HG02981 (cell line): ENCODE data around the gene VWF.
"Not testable (repeated sequence)": the region's sequence is repeated elsewhere in the genome, so short reads cannot be mapped to it uniquely, and the experiment has no call there.

Experiments used
- ATAC-seq: cut with Tn5 transposase; IDR thresholded peaks from one replicate; pipeline ENCODE4 v1.9.1; 2021; ENCODE audit warnings: mild to moderate bottlenecking, moderate library complexity; ENCODE audit not compliant: unreplicated experiment

VWF gene

GRCh38 chr12:6106218-6106617 is 18.3 kb downstream of the VWF start:
- no peak for ATAC-seq

- ATAC-seq = no peak
These were observed 19.6 kb downstream of the VWF start for GRCh38 chr12:6104842-6105241.

- ATAC-seq = no peak
These were observed 20.4 kb downstream of the VWF start for GRCh38 chr12:6104027-6104426.

DNA sequence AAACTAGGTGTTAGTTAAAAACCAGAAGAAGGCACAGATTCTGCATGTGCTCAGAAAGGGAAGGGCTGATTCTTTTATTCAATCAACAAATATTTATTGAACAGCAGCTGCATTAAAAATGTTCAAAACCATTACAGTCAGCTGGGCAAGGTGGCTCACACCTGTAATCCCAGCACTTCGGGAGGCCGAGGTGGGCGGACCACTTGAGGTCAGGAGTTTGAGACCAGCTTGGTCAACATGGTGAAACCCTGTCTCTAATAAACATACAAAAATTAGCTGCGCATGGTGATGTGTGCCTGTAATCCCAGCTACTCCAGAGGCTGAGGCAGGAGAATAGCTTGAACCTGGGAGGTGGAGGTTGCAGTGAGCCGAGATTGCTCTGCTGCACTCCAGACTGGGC is 22.4 kb downstream of the VWF start:
- not testable (repeated sequence) for ATAC-seq

GRCh38 chr12:6099316-6099715 is 25.2 kb downstream of the VWF start:
- ATAC-seq = no peak

DNA sequence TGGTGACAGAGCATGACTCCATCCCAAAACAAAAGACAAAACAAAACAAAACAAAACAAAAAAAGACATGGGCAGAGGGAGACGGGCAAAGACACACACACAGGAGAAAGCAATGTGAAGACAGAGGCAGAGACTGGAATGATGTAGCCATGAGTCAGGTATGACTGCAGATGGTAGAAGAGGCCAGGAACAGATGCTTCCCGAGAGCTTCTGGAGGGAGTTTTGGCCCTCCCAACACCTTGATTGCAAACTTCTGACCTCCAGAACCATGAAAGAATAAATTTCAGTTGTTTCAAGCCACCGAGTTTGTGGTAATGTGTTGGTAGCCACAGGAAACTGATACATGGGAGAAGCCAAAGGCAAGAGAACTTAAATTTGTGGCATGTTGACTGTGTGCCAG is 27.1 kb downstream of the VWF start:
- ATAC-seq = no peak

DNA sequence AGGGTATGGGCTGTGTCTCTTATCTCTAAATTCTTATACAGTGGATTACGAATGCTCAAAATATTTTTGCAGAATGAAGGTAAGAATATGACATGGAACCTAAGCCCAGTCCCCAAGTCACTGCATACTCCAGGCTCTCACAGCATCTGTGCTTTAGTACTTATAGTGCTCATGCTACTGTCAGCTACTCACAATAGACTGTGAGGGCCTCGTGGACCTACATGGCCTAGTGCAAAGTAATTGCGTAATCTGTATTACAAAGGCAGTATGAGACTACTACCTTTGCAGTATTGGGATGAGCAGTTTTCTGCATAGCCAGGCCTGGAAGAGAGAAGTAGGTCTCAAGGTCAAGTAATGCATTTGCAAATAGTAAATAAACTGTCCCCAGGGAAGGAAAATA is 27.9 kb downstream of the VWF start:
- no peak for ATAC-seq

GRCh38 chr12:6095269-6095668 is 29.2 kb downstream of the VWF start:
- no peak for ATAC-seq

GRCh38 chr12:6093764-6094163 is 30.7 kb downstream of the VWF start:
- no peak for ATAC-seq

DNA sequence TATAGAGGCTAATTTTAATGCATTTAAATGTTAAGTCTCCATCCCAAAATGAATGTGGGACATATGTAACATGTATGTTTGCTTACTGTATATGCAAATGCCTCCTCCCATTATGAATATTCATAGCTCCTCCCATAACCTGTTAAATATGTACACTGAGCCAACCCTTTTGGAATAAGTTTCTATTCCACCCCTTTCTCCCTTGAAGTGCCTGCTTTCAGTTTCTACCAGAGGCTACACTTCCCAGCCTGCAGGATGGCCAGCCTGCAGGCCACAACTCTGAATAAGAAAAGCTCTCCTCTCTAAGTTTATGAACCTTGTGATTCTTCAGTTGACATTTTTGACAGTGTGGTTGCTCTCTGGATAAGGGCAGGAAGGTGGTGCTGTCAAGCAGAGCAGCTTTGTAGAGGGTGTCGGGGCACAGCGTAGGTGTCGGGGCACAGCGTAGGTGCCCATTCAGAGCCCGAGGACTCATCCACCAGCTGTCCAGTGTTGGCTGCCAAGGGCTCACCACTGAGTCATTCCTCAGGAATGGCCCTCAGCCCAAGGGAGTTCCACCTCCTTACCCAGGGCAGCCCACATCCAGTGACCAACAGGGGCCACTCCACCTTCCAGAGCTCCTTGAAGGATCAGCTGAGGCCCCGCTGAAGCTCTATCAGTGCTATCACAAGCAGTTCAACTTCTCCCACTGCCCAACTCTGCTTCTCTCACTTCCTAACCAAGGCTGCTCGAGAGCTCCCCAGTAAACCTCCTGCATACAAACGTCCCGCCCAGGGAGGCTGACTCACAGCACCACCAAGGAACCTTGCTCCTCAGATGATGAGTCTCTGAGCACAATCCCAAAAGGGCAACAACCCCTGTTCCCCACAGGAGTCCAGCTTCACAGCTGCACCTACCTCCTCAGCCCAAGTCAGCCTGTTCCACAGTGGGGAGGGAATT is 31.4 kb downstream of the VWF start:
- no peak for ATAC-seq

DNA sequence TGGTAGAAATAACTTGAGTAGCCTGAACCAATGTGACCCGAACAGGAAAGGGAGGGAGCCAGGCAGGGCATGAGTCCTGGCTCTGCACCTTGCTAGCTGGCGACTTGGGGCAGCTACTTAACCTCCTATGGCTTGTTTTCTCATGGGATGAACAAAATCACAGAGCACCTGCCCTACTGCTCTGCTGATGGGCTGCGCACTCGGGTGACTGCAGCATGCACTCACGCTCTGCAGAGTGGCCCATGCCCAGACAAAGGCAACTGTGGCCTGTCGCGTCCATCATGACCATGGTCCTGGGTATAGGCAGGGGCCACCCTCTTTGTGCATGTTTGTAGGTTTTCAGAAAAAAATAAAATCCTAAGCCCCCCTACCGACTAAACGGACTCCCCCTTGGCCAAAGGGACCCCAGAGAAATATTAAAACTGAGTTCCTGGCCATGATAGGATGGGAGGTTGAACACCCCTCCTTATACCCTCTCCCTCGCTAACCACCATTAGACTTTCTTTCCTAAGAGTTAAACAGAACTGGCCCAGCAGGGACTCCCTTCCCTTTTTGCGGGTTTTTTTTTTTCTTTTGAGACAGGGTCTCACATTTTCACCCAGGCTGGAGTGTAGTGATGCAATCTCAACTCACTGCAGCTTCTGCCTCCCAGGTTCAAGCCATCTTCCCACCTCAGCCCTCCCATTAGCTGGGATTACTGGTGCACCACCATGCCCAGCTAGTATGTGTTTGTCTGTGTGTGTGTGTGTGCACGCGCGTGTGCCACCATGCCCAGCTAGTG is 32.5 kb downstream of the VWF start:
- ATAC-seq = no peak

DNA sequence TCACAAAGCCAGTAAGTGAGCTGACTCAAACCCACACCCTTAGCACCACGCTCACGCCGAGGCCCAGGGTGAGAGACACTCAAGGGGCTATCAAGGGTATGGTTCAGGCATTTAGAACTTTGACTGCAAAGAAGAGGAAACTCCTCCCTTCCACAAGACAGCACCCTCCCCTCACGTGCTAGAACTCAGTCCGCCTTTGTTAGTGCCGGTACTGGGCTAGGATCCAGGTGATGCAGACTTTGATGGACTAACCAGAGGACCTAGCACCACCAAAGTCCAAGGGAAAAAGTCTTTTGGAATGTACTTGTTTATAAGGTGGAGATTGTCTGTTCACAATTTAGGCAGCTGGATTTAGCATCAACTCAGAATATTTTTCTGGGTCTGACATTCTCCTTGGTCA is 33.7 kb downstream of the VWF start:
- ATAC-seq = no peak

DNA sequence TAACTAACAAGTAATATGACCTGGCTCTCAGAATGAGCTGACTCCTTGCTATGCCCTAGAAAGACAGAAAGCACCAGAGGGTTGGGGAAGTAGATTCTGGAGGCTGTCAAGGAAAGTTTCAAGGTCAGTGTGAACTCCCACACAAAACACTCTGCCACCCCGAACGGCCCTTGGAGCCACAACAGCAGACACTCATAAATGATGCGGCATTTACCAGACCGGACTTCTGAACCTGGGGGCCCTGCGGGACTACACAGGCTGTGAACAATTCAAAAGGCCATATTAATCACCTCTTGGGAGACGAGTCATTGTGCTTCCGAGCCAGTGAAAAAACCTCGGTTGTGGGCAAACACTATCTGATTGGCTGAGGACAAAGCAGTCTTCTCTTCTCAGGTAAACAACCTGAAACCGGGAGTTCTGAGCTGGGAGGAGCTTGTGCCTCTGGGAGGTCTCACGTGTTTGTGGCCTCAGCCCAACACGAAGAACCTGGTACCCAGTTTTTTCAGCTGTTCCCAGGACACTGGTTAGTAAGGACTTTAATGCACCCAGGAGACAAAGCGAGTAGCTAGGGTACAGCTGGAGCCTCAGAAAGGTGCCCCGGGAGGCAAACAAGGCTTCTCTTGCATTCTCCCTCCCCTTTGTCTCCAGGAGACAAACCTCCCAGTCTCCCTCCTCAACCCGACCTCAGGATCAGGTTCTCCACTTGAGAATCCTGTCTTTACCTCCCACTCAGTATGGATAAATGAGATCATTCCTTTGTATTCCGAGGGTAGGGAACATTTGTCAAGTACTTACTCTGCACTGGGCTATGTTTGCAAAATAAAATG is 35.3 kb downstream of the VWF start:
- ATAC-seq = no peak

DNA sequence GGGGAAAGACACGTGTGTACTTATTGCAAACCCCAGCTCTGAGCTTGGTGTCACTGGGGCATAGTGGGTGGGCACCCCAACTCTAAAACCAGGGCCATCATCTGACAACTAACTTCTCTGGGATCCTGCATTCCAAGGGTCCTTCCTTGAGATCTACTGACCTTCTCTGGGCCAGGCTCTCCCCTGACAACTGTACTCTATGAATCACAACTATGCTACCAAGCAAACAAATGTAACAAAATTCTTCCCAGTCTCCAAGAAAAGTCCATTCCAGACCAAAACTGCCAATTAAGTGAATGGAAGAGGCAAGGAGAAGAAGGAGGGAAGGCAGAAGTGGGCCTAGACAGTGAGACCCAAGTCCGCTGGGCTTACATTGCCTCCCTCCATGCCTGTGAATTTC is 38.2 kb downstream of the VWF start:
- no peak for ATAC-seq

DNA sequence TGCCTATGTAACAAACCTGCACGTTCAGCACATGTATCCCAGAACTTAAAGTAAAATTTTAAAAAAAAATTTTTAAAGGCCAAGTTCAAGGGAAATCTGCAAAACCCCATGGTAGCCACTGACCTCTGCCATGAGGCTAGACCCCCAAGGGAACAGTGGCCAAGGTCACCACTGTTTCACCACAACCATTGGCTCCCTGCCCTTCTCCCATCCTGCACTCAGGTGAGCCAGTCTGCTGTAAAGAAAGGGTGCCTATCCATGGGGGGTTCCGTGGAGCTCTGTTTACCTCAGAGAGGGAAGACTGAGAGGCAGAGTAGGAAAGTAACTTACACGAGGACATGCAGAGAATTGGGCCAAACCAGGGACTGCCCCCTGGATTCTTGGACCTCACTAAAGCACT is 38.6 kb downstream of the VWF start:
- ATAC-seq = no peak

- no peak for ATAC-seq
These were observed 39.5 kb downstream of the VWF start for GRCh38 chr12:6084969-6085450.

DNA sequence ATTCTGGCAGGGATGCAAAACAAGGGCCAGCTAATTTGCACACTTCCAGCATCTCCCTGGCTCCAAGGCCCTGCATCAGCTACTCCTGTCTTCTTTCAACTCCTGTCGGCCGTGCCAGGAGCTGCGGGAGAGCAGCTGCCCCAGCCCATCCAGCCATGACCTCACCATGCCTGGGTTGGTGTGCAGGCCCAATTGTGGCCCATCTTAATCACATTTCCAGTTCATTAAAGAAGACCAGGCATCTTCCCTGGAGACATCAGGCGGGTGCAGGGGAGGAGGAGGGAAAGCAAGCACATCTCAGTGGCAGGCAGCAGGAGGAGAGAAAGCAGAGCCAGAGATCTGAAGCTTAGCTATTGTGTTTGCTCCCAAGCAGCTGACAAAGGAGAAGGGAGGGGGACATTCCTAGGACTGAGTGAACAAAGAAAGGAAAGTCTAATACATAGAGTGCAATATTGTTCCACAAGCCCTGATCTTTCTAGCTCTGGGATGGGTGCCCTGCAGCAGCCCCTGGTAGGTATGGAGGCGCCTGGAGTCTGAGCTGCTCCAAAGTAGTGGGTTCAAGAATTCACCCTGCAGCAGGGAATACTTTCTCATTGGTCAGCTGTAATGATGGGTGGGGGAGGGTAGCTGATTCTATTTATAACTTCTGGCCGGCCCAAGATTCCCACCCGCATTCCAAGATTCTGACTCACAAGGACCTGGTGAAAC is 40.1 kb downstream of the VWF start:
- ATAC-seq = no peak

DNA sequence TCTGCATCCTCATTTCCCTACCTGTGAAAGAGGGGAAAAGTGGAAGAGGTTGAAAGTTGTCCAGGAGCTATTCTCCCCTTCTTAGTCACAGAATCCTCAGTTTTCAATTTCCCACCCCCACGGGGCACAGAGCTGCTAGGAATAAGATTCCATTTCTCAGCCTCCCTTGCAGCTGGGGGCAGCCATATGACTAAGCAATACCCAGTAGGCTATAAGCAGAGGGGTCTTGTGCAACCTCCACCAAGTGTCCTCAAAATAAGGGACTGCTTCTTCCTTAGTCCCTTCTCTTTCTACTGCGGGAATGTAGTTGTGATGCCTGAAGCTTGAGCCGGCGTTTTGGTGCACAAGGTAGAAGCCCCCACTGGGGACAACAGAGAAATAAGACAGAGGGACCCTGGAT is 40.9 kb downstream of the VWF start:
- ATAC-seq = no peak

GRCh38 chr12:6082613-6083012 is 41.9 kb downstream of the VWF start:
- no peak for ATAC-seq
